ENCODE results near the gene HOXD8. TPM values are rescaled to one million over a fixed set of nuclear protein-coding genes. Genes with fewer than 3 reads are reported as not detected.

HOXD8 gene
- total and polyA plus RNA-seq, 2 of the 8 experiments (the other 6 are each of a cell fraction or from before 2014, with no cell fraction given) = not detected

GRCh38 chr2:176178038-176178756 is 48.7 kb downstream of the HOXD8 start (continued):
- TF ChIP-seq CHD7 (IDR thresholded peaks at IDR 0.05; ENCODE audit: insufficient replicate concordance, low read length) (no peak), BACH1 (IDR thresholded peaks at IDR 0.05; ENCODE audit: low read length) (no peak), ATF3 (IDR thresholded peaks at IDR 0.05; ENCODE audit: insufficient read depth, low read depth, low read length) (0 out of 2 replicates have a peak, but pooled peaks have one; percentile 22), RAD21 (IDR thresholded peaks at IDR 0.05 in 1 of 2, conservative IDR thresholded peaks at IDR 0.05 in 1 of 2; ENCODE audit: low read depth in 2 of 2, low read length in 2 of 2) (0 out of 4 replicates have a peak, but pooled peaks of 1 of the 2 experiments have one; percentile 4), CHD2 (IDR thresholded peaks at IDR 0.05; ENCODE audit: low read length) (no peak), KDM1A (IDR thresholded peaks at IDR 0.05; ENCODE audit: borderline replicate concordance, low read length) (no peak), GTF2F1 (IDR thresholded peaks at IDR 0.05; ENCODE audit: borderline replicate concordance, low read depth, low read length) (no peak), MAX (IDR thresholded peaks at IDR 0.05) (peak; percentile 78), TEAD4 (IDR thresholded peaks at IDR 0.05; ENCODE audit: low read depth, low read length) (no peak)
